ENCODE data around the gene ZNF518B. TPM values are rescaled to one million over a fixed set of nuclear protein-coding genes. Genes with fewer than 3 reads are reported as not detected.

Gene ZNF518B
- total and polyA plus RNA-seq, 10 of the 15 experiments (the other 5 are each of a cell fraction or from before 2014, with no cell fraction given): 2.7 to 20.5 (median 9.2) TPM

DNA sequence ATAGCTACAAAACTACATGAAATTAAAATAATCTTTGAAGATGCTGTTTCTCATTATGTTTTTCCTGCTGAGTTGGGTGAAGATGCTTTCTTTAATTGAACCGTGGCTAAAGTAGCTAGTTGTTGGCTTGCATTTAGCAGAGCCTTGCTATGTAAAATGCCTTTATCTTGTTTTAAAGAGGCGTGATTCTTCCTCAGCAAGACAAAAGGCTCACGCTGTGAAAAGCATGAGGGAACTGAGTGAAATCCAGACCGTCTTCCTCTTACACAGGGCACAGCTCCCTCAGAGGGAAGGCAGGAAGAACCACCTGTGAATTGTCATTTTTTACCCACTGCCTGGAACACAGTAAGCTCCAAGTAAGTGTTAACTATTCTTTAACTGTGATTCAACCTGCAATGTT lies 39.0 kb upstream of the ZNF518B start:
- no peak for DNase-seq (ENCODE audit: low read depth, low spot score)
- H3K36me3 ChIP-seq (ENCODE audit: control insufficient read depth in 2 of 2, insufficient read depth in 2 of 2, low read length in 1 of 2): no peaks in the 10 kb centered on the region; a peak in 1 of 4 replicates
- CTCF ChIA-PET: no interaction called here
- no peaks in the 10 kb centered on the region for H4K20me1 ChIP-seq (ENCODE audit: control insufficient read depth, insufficient read depth)
- WGBS (ENCODE audit: insufficient coverage, insufficient replicate concordance, low lambda C conversion rate, missing lambda C conversion rate): 40% methylated on average over 4 of the region's 4 CpGs
- no peaks in the 10 kb centered on the region for H3K27me3 ChIP-seq (replicated peaks in 1 of 2; ENCODE audit: control insufficient read depth in 2 of 2, insufficient read depth in 2 of 2, low read length in 1 of 2)
- no peak overlapping the region for H3K27ac ChIP-seq (ENCODE audit: control insufficient read depth, insufficient read depth)
- POLR2A ChIA-PET: no interaction called here
- TF ChIP-seq EED (IDR thresholded peaks at IDR 0.05; ENCODE audit: low read depth): no peak
- TF ChIP-seq FOXK2 (IDR thresholded peaks at IDR 0.05): no peak
- no peak for TF ChIP-seq CHD4 (IDR thresholded peaks at IDR 0.05)
- TF ChIP-seq, protein P1, sequence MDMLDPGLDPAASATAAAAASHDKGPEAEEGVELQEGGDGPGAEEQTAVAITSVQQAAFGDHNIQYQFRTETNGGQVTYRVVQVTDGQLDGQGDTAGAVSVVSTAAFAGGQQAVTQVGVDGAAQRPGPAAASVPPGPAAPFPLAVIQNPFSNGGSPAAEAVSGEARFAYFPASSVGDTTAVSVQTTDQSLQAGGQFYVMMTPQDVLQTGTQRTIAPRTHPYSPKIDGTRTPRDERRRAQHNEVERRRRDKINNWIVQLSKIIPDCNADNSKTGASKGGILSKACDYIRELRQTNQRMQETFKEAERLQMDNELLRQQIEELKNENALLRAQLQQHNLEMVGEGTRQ (IDR thresholded peaks at IDR 0.05; ENCODE audit: borderline replicate concordance, low read depth, low read length): no peak
- TF ChIP-seq SPI1 (IDR thresholded peaks at IDR 0.05; ENCODE audit: borderline replicate concordance, insufficient read depth, low read depth, low read length): no peak
- TF ChIP-seq CBFB (IDR thresholded peaks at IDR 0.05; ENCODE audit: low read depth): no peak
- no peak for TF ChIP-seq FOXM1 (IDR thresholded peaks at IDR 0.05; ENCODE audit: low read depth, low read length)
- no peak for TF ChIP-seq YBX1 (IDR thresholded peaks at IDR 0.05)
- TF ChIP-seq RBBP5 (conservative IDR thresholded peaks at IDR 0.05): no peak
- TF ChIP-seq GABPA (IDR thresholded peaks at IDR 0.05; ENCODE audit: low read depth): no peak
- no peak for TF ChIP-seq RAD21 (IDR thresholded peaks at IDR 0.05; ENCODE audit: insufficient read depth, low read depth, low read length)
- TF ChIP-seq HDAC6 (IDR thresholded peaks at IDR 0.05; ENCODE audit: unreplicated experiment): no peak
- TF ChIP-seq LARP7 (IDR thresholded peaks at IDR 0.05): no peak
- TF ChIP-seq, protein P2, sequence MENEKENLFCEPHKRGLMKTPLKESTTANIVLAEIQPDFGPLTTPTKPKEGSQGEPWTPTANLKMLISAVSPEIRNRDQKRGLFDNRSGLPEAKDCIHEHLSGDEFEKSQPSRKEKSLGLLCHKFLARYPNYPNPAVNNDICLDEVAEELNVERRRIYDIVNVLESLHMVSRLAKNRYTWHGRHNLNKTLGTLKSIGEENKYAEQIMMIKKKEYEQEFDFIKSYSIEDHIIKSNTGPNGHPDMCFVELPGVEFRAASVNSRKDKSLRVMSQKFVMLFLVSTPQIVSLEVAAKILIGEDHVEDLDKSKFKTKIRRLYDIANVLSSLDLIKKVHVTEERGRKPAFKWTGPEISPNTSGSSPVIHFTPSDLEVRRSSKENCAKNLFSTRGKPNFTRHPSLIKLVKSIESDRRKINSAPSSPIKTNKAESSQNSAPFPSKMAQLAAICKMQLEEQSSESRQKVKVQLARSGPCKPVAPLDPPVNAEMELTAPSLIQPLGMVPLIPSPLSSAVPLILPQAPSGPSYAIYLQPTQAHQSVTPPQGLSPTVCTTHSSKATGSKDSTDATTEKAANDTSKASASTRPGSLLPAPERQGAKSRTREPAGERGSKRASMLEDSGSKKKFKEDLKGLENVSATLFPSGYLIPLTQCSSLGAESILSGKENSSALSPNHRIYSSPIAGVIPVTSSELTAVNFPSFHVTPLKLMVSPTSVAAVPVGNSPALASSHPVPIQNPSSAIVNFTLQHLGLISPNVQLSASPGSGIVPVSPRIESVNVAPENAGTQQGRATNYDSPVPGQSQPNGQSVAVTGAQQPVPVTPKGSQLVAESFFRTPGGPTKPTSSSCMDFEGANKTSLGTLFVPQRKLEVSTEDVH (IDR thresholded peaks at IDR 0.05; ENCODE audit: low read depth, partially characterized antibody): no peak
- no peak for TF ChIP-seq YY1 (IDR thresholded peaks at IDR 0.05; ENCODE audit: low read depth, low read length)
- no peak for TF ChIP-seq NFXL1 (IDR thresholded peaks at IDR 0.05; ENCODE audit: borderline replicate concordance)
- TF ChIP-seq ZNF24 (IDR thresholded peaks at IDR 0.05): no peak
- no peak for TF ChIP-seq RFX5 (IDR thresholded peaks at IDR 0.05; ENCODE audit: low read depth, low read length)
- no peak for TF ChIP-seq RAD51 (IDR thresholded peaks at IDR 0.05)
- no peak for TF ChIP-seq CEBPB (IDR thresholded peaks at IDR 0.05; ENCODE audit: borderline replicate concordance in 1 of 2, low read depth in 2 of 2, low read length in 2 of 2)
- BruUV-seq (replicated peaks): no TSS peak
- in situ Hi-C loops (cut with MboI) (no loop called here), intact Hi-C loops (cut with micrococcal nuclease; ENCODE audit: unreplicated experiment) (no loop called here)
- no peaks in the 10 kb centered on the region for H3K79me2 ChIP-seq (ENCODE audit: control insufficient read depth, insufficient read depth, low read length)
- H3K9me3 ChIP-seq (replicated peaks; ENCODE audit: control insufficient read depth, insufficient read depth, low read length): no peaks in the 10 kb centered on the region
- ATAC-seq: no peak
- SMC1A ChIA-PET (ENCODE audit: uncharacterized antibody, unreplicated experiment): no interaction called here
- no peak for FAIRE-seq
- RAD21 ChIA-PET (ENCODE audit: unreplicated experiment): interaction anchor here (0.5 kb wide), 1 partner anchor 596 kb away, joined by 3 read pairs; no protein-coding TSS in a partner anchor
- H2AFZ ChIP-seq (ENCODE audit: control insufficient read depth, low read depth, low read length): no peak overlapping the region
- no peak overlapping the region for H3K4me3 ChIP-seq
- no peak overlapping the region for H3K9ac ChIP-seq (ENCODE audit: control insufficient read depth, insufficient read depth, low read length)
- no peaks in the 10 kb centered on the region for H3K4me1 ChIP-seq (ENCODE audit: control insufficient read depth, insufficient read depth, low read length)
- no peak overlapping the region for H3K4me2 ChIP-seq (ENCODE audit: control insufficient read depth, insufficient read depth)

Data from GM12878 (cell line).